HG03280 (cell line): ENCODE data around the gene FA2H.

Experiments
- ATAC-seq: cut with Tn5 transposase; IDR thresholded peaks from one replicate; pipeline ENCODE4 v1.9.1; 2021; ENCODE audit warnings: mild to moderate bottlenecking, moderate library complexity; ENCODE audit not compliant: unreplicated experiment

Gene FA2H

DNA sequence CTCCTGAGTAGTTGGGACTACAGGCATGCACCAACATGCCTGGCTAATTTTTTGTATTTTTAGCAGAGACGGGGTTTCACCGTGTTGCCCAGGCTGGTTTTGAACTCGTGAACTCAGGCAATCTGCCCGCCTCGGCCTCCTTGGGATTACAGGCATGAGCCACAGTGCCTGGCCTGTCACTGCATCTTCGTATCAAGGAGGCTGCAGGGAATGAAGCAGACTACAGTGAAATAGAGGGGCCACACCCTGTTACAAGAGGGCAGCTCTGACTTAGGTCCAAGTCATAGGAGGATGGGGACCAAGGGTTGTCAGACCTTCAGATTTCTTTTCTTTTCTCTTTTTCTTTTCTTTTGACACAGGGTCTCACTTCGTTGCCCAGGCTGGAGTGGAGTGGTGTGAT, 28.7 kb downstream of the FA2H start:
- no peak for ATAC-seq

GRCh38 chr16:74745109-74745615, 29.5 kb downstream of the FA2H start:
- ATAC-seq = no peak

GRCh38 chr16:74744566-74744965, 30.1 kb downstream of the FA2H start:
- no peak for ATAC-seq

DNA sequence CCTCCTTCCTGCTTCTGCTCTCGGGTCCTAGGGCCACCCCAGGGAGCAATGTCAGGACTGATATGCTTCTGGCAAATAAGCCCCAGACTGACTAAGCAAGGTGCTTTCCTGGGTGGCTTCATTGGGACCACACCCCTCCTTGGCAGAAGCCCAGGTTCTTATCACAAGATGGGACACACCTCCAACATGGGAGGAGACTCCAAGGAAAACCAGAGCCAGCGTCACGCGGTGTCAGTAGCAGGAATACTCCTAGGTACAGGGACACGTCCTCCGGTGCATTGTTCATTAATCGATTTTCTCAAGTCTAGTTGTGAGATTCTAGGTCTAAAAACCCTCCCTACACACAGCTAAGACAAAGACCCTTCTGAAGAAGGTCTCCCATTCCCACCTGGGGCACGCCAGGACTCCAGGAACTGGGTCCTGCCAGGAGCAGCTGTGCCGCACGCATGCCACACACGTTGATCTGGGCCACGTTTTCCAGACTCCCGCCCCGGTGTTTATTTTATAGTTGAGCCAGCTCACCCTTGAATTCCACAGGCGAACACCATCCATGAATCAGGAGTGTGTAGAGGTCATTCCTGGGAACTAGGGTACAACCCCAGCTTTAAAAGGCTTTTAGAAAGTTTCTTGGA, 30.8 kb downstream of the FA2H start:
- ATAC-seq = no peak

- no peak for ATAC-seq
Observed at GRCh38 chr16:74743045-74743667, 31.5 kb downstream of the FA2H start.

GRCh38 chr16:74742051-74742481, 32.6 kb downstream of the FA2H start:
- ATAC-seq = no peak

DNA sequence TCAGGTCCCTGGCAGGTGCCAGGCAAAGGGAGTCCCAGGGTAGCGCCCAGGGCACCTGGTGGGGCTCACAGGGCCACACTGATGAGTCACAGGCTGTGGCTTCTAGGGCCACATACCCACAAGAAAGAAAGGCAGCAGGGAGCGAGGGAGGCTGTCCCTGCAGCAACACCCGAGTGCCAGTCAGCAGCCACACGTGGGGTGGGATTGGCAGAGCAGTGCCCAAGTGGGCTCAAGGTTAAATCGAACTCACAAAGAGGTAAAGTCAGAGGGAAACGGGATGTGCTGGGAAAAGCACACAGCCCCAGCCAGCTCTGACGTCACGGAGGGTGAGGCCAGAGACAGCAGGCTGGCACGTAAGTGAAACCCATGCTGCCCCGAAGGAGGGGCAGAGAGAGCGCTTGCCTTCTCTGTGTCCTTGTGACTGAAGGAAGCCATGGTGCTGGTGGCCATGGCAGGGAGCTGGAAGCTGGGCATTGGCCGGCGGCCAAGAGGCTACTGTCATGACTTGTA, 33.8 kb downstream of the FA2H start:
- ATAC-seq = no peak

- ATAC-seq = no peak
Observed at GRCh38 chr16:74739275-74739674, 35.3 kb downstream of the FA2H start.

DNA sequence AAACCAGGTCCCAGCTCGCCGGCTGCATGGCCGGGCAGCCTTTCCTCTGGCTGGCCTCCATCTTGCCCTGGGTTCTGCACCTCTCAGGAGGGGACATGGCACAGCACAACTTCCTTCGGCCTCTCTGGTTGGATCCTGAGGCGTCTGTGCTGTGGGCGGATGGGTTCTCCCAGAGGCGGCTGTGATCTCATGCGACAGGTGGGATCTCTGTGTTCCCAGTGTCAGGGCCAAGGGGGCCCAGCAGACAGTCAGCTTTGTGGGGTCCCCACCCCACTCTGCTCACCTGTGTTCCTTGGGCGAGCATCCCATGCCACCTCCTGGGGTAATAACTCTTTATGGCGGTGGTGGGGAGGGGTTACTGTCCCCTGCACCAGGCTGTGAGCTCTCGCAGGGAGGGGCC, 35.8 kb downstream of the FA2H start:
- no peak for ATAC-seq

DNA sequence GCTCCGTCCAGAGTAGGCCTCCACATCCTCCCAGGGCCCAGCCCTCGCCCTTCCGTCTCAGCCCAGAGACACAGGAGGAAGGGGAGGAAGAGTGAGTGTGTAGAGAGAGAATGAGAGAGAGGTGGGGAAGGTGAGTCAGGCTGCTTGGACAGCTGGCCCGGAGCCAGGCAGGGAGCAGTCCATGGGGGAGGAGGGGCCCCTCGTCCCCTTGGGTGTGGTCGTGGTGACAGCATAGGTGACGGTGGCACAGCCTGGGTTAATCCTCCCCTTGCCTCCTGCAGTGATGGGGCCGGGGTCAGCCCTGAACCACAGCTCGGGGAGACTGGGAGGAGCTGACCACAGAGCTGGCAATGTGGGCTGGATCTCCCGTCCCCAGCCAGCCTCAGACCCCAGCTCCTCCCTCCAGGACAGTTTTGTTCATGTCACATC, 36.5 kb downstream of the FA2H start:
- no peak for ATAC-seq

- no peak for ATAC-seq
Observed at GRCh38 chr16:74737521-74737920, 37.1 kb downstream of the FA2H start.

DNA sequence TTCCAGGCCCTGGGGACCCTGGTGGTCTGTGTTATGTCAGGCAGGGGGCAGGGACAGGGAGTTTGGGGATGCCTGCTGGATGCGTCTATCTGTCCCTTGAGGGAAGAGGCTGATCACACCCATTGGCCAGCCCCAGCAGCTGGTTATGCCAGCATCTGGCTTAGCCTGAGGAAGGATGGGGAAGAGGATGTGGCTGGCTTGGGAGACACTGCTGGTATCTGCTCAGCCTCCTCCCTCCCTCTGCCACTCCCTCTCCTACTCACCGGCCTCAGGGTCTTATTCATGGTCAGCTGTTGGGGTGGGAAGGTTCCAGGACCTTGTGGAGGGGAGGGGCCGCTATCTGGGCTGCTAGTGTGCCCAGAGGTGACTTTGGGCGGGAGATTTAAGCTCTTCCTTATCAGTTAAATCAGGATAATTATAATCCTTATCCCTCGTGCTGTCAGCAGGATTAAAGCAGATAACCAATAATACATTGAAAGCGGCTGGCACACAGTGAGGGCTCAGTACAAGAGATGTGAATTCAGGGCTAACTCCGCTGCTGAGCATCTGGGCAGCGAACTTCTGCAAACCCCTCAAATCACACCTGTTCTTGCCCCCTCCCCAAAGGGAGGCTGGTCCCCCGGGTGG, 38.0 kb downstream of the FA2H start:
- no peak for ATAC-seq

- ATAC-seq = no peak
Observed at GRCh38 chr16:74735554-74735953, 39.1 kb downstream of the FA2H start.

- no peak for ATAC-seq
Observed at GRCh38 chr16:74735162-74735452, 39.5 kb downstream of the FA2H start.

- no peak for ATAC-seq
Observed at GRCh38 chr16:74734361-74735161, 40.1 kb downstream of the FA2H start.

DNA sequence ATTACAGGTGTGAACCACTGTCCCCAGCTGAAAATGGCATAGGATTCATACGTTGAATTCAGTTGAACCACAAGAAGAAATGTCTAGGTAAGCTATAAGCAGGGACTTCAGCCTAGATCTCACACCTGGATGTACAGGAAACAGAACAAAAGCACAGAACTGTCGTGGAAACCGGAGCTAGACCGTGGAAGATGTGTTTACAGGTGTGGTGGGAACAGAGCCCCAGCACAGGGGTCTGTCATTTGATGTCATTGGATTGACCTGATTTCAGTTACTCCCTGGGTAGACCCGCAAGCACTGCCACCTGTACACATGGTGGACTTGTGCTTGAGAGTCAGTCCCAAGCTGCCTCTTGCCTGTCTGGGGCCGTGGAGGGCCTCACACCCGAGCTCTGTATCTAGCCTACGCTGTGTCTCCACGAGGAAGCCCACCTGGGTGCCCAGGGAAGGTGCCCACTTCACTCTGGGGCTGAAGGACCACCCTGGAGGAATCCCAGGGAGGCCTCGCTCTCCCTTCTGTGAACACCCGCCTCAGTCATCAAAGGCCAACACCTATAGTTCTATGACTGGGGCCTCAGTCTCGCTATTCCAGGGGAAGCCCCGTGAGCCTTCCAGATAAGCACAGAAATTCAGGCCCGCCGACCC, 41.8 kb downstream of the FA2H start:
- ATAC-seq = no peak

- no peak for ATAC-seq
Observed at GRCh38 chr16:74731853-74732477, 42.7 kb downstream of the FA2H start.

GRCh38 chr16:74729783-74730683, 44.6 kb downstream of the FA2H start:
- no peak for ATAC-seq

- ATAC-seq = no peak
Observed at GRCh38 chr16:74727903-74728302, 46.7 kb downstream of the FA2H start.
